Measurements from ENCODE around the gene PDS5B.
A peak's percentile ranks its signal among the peaks of the same experiment; 100 is the strongest.

Gene PDS5B

DNA sequence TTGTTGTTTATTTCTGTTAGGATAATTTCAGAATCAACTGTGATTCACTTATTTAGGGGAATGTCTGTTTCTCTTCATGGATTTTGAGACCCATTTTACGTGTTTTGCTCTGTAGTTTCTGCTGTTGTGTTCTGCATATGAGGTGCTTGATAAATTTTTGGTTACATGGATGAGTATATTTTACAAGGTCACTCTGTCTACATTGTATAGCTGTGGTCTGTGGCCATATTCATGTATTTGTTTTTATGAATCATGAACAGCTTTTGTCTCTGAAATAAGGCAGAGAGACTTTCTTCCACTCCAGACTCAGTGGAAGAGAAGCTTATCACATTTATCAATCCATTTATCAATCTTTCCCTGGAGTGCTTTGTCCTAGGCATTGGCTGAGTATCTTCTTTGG is 56.6 kb downstream of the PDS5B start:
- TF ChIP-seq, protein P1, sequence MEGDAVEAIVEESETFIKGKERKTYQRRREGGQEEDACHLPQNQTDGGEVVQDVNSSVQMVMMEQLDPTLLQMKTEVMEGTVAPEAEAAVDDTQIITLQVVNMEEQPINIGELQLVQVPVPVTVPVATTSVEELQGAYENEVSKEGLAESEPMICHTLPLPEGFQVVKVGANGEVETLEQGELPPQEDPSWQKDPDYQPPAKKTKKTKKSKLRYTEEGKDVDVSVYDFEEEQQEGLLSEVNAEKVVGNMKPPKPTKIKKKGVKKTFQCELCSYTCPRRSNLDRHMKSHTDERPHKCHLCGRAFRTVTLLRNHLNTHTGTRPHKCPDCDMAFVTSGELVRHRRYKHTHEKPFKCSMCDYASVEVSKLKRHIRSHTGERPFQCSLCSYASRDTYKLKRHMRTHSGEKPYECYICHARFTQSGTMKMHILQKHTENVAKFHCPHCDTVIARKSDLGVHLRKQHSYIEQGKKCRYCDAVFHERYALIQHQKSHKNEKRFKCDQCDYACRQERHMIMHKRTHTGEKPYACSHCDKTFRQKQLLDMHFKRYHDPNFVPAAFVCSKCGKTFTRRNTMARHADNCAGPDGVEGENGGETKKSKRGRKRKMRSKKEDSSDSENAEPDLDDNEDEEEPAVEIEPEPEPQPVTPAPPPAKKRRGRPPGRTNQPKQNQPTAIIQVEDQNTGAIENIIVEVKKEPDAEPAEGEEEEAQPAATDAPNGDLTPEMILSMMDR (IDR thresholded peaks at IDR 0.05; ENCODE audit: insufficient read depth, low read depth, low read length, missing control alignments) = no peak
- no peak overlapping the region for H3K4me3 ChIP-seq (ENCODE audit: low read depth, low read length)
- no peak for DNase-seq (ENCODE audit: low read depth)

DNA sequence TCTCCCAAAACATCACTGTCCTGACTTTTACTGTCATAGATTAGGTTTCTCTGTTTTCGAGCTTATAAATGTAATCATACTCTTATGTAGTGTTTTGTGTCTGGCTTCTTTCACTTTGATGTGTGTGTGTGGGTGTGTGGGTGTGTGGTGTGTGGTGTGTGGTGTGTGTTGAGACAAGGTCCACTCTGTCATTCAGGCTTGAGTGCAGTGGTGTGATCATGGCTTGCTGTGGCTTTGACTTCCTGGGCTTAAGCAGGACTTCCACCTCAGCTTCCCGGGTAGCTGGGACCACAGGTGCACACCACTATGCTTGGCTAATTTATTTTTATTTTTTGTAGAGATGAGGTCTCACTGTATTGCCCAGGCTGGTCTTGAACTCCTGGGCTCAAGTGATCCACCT is 59.6 kb downstream of the PDS5B start:
- no peak overlapping the region for H3K4me3 ChIP-seq (ENCODE audit: low read depth, low read length)
- TF ChIP-seq, protein P1 (IDR thresholded peaks at IDR 0.05; ENCODE audit: insufficient read depth, low read depth, low read length, missing control alignments) = no peak
- DNase-seq (ENCODE audit: low read depth) = peak; percentile 76

DNA sequence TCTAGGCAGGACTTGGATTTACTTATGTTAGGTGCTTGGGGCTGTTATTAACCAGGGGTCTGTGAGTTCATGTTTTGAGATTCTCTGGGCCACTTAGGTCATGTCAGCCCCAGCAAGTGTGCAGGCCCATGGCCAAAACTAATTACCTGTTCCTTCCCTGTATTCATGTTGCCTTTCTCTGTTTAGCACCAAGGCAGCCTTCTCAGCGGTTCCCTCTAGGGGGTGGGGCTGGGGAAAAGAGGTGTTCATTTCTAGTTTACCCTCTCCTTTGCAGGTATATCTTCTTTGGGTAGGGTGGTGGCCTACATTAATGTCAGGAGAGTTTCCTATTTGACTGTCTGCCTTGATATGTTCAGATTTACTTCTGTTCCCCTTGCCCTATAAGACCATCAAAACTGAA is 61.7 kb downstream of the PDS5B start:
- no peak overlapping the region for H3K4me3 ChIP-seq (ENCODE audit: low read depth, low read length)
- DNase-seq (ENCODE audit: low read depth) = no peak
- TF ChIP-seq, protein P1 (IDR thresholded peaks at IDR 0.05; ENCODE audit: insufficient read depth, low read depth, low read length, missing control alignments) = no peak

DNA sequence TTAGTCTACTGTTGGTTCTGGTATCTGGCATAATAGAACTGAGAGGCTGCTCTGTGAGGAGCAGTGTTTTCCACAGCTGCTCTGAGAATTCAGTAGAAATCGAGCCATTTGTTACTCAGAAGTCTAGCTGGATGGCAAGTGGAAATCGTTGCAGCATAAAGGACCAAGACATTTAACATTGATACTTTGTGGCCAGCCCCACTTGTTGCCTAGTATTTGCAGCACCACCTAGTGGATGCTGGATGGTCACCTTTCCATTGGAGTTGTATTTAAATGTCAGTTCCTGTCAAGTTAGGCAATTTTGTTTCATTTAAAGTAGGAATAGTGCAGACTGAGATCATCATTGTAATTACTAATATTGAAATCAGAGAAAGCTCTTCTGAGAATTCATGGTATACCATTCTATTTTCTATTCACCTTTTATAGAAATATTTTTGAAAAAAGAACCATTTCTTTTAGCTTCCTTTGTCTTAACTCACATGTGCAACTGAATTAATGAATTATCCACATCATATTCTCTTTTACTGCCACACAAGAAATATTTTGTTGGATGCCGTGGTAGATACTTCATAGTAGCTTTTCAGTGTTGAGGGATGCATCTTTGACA is 64.6 kb downstream of the PDS5B start:
- H3K4me3 ChIP-seq (ENCODE audit: low read depth, low read length) = no peak overlapping the region
- DNase-seq (ENCODE audit: low read depth) = peak; percentile 86
- TF ChIP-seq, protein P1 (IDR thresholded peaks at IDR 0.05; ENCODE audit: insufficient read depth, low read depth, low read length, missing control alignments) = peak; percentile 75

DNA sequence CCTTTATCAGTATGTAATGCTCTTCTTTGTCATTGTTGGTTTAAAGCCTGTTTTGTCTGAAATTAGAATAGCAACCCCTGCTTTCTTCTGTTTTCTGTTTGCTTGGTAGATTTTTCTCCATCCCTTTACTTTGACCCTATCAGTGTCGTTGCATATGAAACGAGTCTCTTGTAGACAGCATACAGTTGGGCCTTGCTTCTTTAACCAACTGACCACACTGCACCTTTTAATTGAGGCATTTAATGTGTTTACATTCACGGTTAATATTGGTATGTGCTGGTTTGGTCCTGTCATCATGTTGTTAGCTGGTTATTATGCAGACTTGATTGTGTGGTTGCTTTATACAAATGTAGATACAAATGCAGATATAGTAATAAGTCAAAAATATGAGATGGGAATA is 71.1 kb downstream of the PDS5B start:
- TF ChIP-seq, protein P1 (IDR thresholded peaks at IDR 0.05; ENCODE audit: insufficient read depth, low read depth, low read length, missing control alignments) = no peak
- no peak overlapping the region for H3K4me3 ChIP-seq (ENCODE audit: low read depth, low read length)
- no peak for DNase-seq (ENCODE audit: low read depth)

DNA sequence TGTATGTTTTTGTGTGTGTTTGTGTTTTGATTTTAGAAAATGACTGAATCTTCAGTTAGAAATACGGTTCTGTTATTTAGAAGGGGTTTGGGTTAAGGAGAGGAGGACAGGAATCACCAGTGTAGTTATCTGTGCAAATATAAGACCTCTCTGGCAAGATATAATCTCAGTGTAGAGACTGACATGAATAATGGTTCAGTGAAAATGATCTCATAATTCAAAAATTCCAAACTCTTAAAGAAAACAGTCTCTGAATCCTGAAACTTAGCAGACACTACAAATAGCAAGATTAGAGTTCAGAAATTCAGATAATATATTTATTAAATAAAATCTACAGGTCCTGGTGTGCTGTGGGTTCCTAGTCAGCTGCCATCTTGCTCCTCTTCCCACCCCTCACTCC is 73.5 kb downstream of the PDS5B start:
- H3K4me3 ChIP-seq (ENCODE audit: low read depth, low read length) = no peak overlapping the region
- TF ChIP-seq, protein P1 (IDR thresholded peaks at IDR 0.05; ENCODE audit: insufficient read depth, low read depth, low read length, missing control alignments) = no peak
- no peak for DNase-seq (ENCODE audit: low read depth)

DNA sequence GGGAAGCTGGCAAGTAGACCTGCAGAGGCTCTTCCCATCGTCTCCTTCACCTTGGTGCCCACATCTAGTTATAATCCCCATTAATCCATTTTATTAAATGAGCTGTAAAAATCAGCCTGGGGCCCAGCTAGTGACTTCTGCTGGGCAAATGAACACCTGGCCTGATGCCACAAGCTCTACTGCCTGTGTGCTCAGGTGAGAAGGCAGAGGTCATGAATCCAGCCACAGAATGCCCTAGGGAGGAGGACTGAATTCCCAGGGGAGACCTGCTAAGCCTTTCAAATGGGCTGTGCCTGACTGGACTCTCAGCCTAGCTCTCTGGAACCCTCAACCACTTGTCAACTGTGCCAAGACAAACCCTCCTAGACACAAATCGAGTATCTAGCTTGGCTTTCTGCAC is 74.0 kb downstream of the PDS5B start:
- no peak for DNase-seq (ENCODE audit: low read depth)
- no peak overlapping the region for H3K4me3 ChIP-seq (ENCODE audit: low read depth, low read length)
- TF ChIP-seq, protein P1 (IDR thresholded peaks at IDR 0.05; ENCODE audit: insufficient read depth, low read depth, low read length, missing control alignments) = no peak

Measured in GM12865 (cell line).